ENCODE data around the gene MIB2.

The MIB2 gene

GRCh38 chr1:1598720-1599029 is 16.6 kb upstream of the MIB2 start:
- no peak for DNase-seq

DNA sequence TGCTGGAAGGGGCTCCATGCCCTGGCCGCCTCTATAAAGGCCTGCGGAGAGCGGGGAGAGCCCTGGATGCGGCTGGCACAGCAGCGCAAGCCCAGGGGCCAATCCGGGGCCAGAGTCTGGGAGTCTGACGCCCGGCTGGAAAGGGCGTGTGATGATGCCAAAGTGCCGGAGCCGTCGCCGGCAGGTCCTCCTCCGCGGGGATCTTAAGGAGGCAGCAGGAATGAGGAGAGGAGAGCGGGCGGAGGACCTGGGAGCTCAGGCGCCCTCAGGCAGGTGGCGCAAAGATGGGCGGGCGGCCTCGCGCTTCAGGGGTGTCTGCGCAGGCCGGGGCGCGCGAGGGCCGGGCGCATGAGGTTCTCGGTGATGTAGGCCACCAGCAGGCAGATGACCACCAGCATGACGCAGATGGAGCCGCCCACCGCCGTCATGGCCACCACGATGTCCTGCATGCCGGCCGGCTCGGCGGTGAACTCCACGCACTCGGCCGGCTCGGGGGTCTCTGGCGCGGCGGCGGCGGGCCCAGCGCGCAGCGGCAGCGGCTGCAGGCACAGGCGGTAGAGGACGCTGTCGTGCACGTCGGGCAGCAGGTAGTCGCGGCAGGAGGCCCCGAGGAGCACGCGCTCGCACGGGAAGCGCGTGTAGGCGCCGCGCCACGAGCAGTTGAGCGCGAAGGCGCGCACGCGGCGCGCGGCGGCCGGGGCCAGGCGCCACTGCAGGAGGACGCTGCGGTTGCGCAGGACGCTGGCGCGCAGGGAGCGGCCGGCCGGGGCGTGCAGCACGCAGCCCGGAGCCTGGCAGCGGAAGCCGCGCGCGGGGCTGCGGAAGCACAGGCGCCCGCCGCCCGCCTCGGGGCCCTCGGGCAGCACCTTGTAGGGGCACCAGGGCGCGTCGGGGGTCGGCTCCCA is 16.0 kb upstream of the MIB2 start:
- DNase-seq, result peak; percentile 43

DNA sequence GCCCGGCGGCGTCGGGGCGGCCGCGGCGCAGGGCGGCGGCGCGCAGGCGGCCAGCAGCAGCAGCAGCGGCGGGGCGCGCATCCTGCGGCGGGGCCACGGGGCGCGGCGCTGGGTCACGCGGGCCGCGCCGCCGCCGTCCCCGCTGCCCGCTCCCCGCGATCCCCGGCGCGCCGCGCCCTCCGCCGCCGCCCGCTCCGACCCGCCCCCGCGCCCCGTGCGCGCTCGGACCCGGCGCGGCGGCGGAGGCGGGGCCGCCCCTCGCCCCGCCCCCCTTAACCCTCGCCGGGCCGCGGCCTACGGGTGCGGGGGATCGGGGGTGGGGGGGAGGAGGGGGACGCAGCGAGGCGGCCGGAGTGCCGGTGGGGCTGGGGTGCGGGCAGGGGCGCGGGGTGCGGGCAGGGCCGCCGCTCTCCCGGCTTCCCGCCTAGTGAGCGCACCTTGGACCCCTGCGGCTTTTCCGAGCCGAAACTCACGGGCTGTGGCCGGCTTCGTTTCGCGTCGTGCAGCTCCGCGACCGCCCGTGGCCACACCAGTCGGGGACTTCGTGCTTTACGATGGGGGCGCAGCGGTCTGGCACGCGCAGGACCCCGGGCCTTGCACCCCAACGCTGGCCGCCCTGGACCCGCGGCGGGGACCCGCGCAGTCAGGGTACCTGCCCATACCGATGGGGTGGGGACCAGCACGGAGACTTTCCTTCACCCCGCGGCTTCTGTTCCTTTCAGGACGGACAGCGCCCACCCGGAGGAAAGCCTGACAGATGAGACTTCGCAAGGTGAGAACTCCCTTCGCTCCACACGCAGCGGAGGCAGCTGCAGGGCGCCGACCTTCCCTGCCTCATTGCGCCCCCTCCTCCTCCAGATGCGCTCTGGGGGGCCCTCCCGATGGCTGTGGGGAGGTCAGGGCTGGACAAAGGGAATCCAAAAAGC is 15.1 kb upstream of the MIB2 start, which contains the start of gene FNDC10:
Gene FNDC10 (minus strand): TSS at position 201 of the 926 bp plus-strand sequence. CDS start 120 bp downstream, at position 81.
- DNase-seq, result no peak

- no peak for DNase-seq
Observed at GRCh38 chr1:1600861-1601563, 14.3 kb upstream of the MIB2 start.

GRCh38 chr1:1601564-1602303 is 13.6 kb upstream of the MIB2 start:
- no peak for DNase-seq

DNA sequence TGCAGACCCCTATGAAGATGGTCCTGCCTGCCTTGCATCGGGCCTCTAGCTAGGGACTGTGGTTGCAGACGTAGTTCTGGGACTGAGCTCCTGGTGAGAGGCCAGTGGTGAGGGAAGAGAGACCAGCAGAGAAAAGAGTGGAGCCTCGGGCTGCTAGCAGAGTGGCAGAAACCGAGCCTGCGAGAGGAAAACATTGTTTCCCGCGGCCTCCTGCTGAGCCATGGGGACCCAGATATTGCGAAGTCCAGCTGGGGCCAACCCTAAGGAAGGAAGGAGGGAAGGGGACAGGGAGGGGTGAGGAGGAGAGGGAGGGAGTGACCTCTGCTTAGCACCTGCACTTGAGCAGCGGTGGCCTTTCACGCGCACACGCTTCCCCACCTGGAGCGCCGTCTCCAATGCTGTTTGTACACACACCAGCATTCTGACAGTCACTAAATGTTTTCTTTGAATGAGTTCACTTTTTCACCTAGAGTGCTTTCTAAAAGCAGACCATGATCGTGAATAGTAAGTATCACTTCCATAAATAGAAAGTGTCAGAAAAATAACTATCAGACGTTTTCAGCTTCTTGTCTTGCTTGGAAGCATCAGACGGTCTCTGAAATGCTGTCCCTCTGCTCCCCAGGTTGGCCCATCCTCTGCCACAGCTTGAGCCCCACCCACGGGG is 12.9 kb upstream of the MIB2 start:
- no peak for DNase-seq

GRCh38 chr1:1602968-1603506 is 12.3 kb upstream of the MIB2 start:
- DNase-seq, result no peak

DNA sequence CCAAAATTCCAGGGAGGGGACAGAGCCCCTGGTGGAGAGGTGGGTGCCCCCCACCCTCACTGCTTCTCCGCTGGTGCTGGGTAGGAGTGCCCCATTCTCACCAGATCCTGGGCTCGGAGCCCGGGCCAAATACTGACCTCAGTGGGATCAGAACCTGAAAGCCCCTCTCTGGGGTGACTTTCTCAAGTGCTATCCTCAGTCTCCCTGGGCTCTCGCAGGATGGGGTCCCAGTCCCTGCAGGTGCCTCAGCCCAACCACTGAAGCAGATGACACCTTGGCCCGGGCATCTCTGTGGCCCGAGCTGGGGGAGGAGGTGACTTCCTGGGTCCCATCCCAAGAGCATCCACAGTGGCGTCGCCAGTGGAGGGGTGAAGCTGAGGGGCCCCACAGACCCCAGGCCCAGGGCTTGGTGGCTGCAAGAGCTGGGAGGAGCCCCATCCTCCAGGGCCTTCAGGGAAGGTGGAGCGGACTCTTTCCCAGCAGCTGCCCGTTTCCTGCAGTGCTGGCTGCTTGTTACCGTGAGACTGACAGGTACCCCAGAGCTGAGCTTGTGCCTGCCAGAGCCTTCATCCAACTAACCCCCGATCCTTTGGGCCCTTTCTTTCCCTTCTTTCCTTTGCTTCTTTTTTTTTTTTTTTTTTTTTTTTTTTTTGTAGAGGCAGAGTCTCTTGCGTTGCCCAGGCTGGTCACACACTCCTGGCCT is 11.5 kb upstream of the MIB2 start:
- DNase-seq, result no peak

- no peak for DNase-seq
Observed at GRCh38 chr1:1604374-1605033, 10.8 kb upstream of the MIB2 start.

GRCh38 chr1:1605034-1605591 is 10.2 kb upstream of the MIB2 start:
- no peak for DNase-seq

DNA sequence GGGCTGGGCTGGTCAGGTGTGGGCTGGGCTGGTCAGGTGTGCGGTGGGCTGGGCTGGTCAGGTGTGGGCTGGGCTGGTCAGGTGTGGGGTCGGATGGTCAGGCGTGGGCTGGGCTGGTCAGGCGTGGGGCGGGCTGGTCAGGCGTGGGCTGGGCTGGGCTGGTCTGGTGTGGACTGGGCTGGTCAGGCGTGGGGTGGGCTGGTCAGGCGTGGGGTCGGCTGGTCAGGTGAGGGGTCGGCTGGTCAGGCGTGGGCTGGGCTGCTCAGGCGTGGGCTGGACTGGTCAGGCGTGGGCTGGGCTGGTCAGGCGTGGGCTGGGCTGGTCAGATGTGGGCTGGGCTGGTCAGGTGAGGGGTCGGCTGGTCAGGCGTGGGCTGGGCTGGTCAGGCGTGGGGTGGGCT is 9.6 kb upstream of the MIB2 start:
- DNase-seq, result no peak

DNA sequence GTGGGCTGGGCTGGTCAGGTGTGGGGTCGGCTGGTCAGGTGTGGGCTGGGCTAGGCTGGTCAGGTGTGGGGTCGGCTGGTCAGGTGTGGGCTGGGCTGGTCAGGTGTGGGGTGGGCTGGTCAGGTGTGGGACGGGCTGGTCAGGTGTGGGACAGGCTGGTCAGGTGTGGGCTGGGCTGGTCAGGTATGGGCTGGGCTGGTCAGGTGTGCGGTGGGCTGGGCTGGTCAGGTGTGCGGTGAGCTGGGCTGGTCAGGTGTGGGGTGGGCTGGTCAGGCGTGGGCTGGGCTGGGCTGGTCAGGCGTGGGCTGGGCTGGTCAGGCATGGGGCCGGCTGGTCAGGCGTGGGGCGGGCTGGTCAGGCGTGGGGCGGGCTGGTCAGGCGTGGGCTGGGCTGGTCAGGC is 9.1 kb upstream of the MIB2 start:
- DNase-seq, result no peak

DNA sequence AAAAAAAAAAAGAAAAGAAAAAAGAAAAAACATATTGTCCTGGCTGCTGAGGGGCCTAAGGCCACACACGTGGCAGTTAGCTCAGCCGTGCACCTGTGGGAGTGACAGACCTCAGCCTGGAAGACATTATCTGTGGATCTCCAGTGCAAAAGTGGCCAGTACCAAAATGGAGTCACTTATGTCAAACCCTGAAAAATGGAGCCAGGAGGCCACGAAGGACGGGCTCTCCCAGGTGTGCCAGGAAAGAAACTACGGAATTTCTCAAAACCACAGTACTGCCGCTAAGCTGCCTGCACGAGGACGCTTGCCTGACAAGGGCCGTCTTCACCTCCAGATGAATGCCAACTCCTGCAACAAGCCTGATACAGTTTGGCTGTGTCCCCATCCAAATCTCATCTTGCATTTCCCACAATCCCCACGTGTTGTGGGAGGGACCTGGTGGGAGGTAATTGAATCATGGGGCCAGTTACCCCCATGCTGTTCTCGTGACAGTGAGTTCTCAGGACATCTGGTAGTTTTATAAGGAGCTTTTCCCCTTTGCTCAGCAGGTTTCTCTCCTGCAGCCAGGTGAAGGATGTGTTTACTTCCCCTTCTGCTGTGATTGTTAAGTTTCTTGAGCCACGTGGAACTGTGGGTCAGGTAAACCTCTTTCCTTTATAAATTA is 5.3 kb upstream of the MIB2 start:
- DNase-seq, result no peak

DNA sequence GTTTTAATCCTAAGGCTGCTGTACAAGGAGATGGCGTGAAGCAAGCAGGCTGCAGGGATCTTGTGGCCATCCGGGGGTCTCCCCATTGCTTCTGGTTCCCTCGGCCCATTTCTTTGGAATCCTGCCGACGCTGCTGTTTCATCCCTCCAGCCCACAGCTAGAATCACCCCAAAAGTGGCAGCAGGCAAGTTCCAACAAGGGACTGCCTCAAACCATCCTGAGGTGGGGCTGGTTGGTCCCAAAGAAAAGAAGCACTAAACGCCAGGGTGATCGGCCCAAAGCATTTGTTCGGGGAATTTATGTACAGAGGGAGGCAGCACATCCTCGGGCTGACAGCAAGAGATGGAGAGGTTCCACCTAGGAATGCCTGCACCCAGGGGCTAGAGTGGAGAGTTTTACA is 4.5 kb upstream of the MIB2 start:
- DNase-seq, result no peak

DNA sequence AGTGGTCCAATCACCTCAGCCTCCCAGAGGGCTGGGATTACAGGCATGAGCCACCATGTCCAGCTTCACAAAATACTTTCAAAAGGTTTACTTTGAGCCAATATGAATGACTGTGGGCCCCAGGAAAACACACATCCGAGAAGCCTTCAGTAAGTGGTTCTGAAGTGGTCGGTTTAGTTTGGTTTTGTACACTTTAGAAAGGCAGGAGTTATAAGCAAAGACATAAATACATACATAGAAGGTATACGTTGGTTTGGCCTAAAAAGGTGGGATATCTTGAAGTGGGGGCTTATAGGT is 3.2 kb upstream of the MIB2 start:
- DNase-seq, result no peak

DNA sequence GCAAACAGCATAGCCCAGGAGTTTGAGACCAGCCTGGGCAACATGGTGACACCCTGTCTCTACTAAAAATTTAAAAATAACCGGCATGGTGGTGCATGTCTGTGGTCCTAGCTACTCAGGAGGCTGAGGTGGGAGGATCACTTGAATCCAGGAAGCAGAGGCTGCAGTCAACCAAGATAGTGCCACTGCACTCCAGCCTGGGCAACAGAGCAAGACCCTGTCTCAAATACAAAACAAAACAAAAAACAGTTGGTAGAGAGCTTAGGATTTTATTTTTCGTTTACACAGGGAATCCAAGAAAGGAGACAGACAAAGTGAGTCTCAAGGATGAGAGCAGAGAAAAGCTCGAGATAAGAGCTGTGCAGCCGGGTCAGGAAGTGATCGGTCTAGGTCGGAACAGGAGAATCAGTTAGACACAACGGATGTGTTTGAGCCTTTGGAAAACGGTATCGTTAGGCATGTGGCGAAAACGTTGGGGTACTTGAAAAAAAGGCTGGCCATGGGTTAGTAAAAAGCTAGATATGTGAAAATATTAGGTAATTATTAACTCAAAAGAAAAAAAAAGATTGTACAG is 1.7 kb upstream of the MIB2 start:
- no peak for DNase-seq

DNA sequence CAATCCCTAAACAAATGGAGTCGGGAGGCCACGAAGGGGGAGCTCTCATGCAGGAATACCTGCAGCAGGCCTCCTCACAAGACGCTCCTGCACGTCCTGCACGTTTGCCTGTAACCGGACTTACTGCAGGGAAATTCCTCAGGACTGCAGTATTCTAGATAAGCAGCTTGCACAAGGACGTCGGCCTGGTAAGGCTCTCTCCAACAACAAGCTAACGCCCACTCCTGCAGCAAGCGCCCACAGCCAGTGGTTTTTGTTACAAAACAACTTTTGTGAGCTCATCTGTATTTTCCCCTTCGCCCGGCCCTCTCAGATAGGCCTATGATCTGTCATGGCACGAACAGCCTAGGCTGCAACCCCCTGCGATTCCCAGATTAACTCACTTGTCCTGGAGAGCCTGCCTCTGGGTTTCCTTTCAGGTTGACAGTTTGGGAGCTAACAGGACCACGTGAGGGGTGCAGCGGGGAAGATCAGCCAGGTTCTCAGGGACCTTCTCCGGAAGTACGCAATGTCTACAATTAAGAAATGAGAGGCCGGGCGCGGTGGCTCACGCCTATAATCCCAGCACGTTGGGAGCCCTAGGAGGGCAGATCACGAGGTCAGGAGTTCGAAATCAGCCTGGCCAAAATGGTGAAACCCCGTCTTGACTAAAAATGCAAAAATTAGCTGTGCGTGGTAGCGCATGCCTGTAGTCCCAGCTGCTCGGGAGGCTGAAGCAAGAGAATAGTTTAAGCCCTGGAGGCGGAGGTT is 921 bp upstream of the MIB2 start:
- DNase-seq, result peak; percentile 66

DNA sequence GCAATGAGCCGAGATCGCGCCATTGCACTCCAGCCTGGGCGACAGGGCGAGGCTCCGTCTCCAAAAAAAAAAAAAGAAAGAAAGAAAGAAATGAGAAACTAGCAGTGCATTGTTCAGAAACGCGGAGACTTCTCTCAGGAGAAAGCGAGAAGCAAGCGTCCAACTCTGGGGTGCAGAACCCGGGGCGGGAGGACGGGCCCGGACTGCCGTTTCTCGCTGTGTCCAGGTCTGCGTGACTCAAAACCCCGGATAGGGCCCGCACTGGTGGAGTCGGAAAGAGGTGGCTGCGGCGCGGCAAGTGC is 395 bp upstream of the MIB2 start:
- DNase-seq, result no peak

Data from activated naive CD4-positive, alpha-beta T cell treated with anti-CD3 and anti-CD28 coated beads, Interleukin-2, amount 50 U/mL, for 16 hours (primary cell).